Ishikawa (cell line): ENCODE results near the gene AP1S1.

ENCODE experiments used
- EP300 ChIP-seq: IDR thresholded peaks from 2 replicates; pipeline ENCODE4 v1.6.1; 2012; ENCODE audit warnings: borderline replicate concordance
- FOXM1 ChIP-seq: IDR thresholded peaks from 2 replicates; pipeline ENCODE4 v1.6.1; 2012; ENCODE audit warnings: low read depth, borderline replicate concordance
- TAF1 ChIP-seq: IDR thresholded peaks from 2 replicates; pipeline ENCODE4 v1.6.1; 2012; ENCODE audit warnings: low read depth, mild to moderate bottlenecking
- YY1 ChIP-seq: IDR thresholded peaks from 2 replicates; pipeline ENCODE4 v1.6.1; 2012; ENCODE audit warnings: low read depth

- no peak for TF ChIP-seq FOXM1
- no peak for TF ChIP-seq YY1
- no peak for TF ChIP-seq EP300
- TF ChIP-seq TAF1 = no peak
Observed at GRCh38 chr7:101165958-101166647, 11.8 kb downstream of the AP1S1 start.
